Measurements from ENCODE around the gene COPS2. TPM values are rescaled to one million over a fixed set of nuclear protein-coding genes. Genes with fewer than 3 reads are reported as not detected.
"Not testable (repeated sequence)": the region's sequence is repeated elsewhere in the genome, so short reads cannot be mapped to it uniquely, and the experiment has no call there.

Gene COPS2
- total RNA-seq, 5 donors from 2014 or later (not counting 1 experiment from before 2014, with no cell fraction given): 41.3 to 104 (median 45.6) TPM

DNA sequence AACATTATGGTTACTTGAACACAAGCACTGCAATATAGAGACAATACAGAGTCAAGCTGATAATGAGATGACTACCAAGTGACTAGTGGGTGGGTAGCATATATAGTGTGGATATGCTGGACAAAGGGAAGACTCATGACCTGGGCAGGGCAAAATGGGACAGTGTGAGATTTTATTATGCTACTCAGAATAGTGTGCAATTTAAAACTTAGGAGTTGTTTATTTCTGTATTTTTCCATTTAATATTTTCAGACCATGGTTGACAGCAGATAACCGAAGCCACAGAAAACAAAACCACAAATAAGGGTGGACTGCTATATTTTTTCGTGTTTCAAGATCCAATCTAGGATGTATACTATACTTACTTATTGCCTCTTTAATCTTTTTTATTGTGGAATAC, 34.2 kb upstream of the COPS2 start:
- Mint-ChIP-seq H3K9me3 (peaks cover 0 to 9% (median 0%) of the 10 kb centered on the region in 3 donors), H3K4me3 (no peak overlapping the region), H3K36me3 (peaks cover 28% of the 10 kb centered on the region), H3K27ac (no peak overlapping the region), H3K27me3 (no peaks in the 10 kb centered on the region), H3K4me1 (peaks cover 37 to 52% (median 45%) of the 10 kb centered on the region in 3 donors)
- ChIA-PET POLR2A (no interaction called here), CTCF (no interaction called here)
- WGBS (ENCODE audit: insufficient coverage): no CpG with 5 or more reads among the region's 2 CpGs
- H3K4me3 ChIP-seq (ENCODE audit: control insufficient read depth in 1 of 2, extremely low read depth in 1 of 2, low read length in 1 of 2): no peak overlapping the region
- no peaks in the 10 kb centered on the region for H3K4me1 ChIP-seq (ENCODE audit: control insufficient read depth in 1 of 2, extremely low read depth in 1 of 2, insufficient read depth in 2 of 2, low read length in 2 of 2)
- ATAC-seq (replicated peaks in 1 of 4) (no peak), DNase-seq (no peak)
- H3K9me3 ChIP-seq: no peaks in the 10 kb centered on the region
- H3K27ac ChIP-seq (ENCODE audit: low read length): no peak overlapping the region
- no peaks in the 10 kb centered on the region for H3K27me3 ChIP-seq (replicated peaks in 1 of 2; ENCODE audit: control insufficient read depth in 2 of 2, extremely low read depth in 1 of 2, insufficient read depth in 2 of 2, low read length in 1 of 2)
- H3K36me3 ChIP-seq (ENCODE audit: control insufficient read depth in 2 of 2, extremely low read depth in 1 of 2, insufficient read depth in 1 of 2, low read length in 1 of 2): no peaks in the 10 kb centered on the region

DNA sequence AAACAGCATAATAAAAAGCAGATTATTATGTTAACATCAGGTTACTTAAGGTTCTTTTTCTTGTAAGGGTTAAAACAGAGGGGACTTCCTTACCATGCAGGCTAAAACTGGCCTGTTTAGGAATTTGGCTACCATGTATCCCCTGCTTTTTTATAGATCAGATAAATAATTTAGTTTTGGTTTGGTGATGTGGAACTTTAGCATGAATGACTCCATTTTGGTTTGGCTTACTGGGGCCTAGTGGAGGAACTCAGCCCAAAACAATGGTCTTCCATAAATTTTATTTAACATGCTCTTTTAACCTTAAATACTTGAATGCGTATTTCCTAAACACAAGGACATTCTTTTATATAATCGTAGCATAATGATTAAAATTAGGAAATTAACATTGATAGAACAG, 33.5 kb upstream of the COPS2 start:
- Mint-ChIP-seq H3K4me3 (no peak overlapping the region), H3K9me3 (peaks cover 0 to 9% (median 3%) of the 10 kb centered on the region in 3 donors), H3K27me3 (no peaks in the 10 kb centered on the region), H3K4me1 (peaks cover 42 to 59% (median 51%) of the 10 kb centered on the region in 3 donors), H3K36me3 (peaks cover 34% of the 10 kb centered on the region), H3K27ac (no peak overlapping the region)
- Histone ChIP-seq H3K27ac (ENCODE audit: low read length) (no peak overlapping the region), H3K9me3 (no peaks in the 10 kb centered on the region), H3K36me3 (ENCODE audit: control insufficient read depth in 2 of 2, extremely low read depth in 1 of 2, insufficient read depth in 1 of 2, low read length in 1 of 2) (no peaks in the 10 kb centered on the region), H3K27me3 (replicated peaks in 1 of 2; ENCODE audit: control insufficient read depth in 2 of 2, extremely low read depth in 1 of 2, insufficient read depth in 2 of 2, low read length in 1 of 2) (no peaks in the 10 kb centered on the region), H3K4me1 (ENCODE audit: control insufficient read depth in 1 of 2, extremely low read depth in 1 of 2, insufficient read depth in 2 of 2, low read length in 2 of 2) (no peaks in the 10 kb centered on the region), H3K4me3 (ENCODE audit: control insufficient read depth in 1 of 2, extremely low read depth in 1 of 2, low read length in 1 of 2) (no peak overlapping the region)
- ATAC-seq (replicated peaks in 1 of 4) (no peak), DNase-seq (no peak)
- no CpG with 5 or more reads among the region's 2 CpGs for WGBS (ENCODE audit: insufficient coverage)
- POLR2A ChIA-PET: no interaction called here
- CTCF ChIA-PET: no interaction called here

DNA sequence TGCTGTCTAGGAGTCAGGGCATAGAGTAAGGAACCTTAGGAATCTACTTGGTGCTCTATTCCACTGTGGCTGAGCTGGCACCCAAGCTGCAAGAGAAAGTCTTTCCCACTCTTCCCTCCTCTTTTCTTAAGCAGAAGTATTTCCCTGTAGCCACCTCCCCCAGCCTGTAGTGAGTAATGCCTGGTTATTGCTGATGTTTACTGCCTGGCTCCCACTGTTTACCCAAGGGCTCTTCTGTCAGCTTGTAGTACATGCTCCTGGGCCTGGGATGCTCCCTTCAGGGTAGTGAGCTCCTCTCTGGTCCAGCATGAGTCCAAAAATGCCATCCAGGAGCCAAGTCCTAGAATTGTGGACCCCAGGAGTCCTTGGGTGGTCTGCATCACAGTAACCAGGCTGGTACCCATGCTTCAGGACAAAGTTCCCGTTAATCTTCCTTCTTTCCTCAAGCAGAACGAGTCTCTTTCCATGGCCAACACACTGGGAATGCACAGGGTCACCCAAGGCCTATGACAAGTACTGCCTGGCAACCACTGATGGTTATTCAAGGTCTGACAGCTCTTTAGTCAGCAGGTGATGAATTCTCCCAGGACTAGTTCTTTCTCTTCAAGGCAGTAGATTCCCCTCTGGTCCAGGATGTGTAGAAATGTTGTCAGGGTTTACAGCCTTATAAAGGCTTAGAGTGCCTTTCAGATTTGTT, 32.3 kb upstream of the COPS2 start:
- ATAC-seq (replicated peaks in 1 of 4): no peak
- 82% methylated on average over 2 of the region's 2 CpGs for WGBS (ENCODE audit: insufficient coverage)
- CTCF ChIA-PET: no interaction called here
- no peaks in the 10 kb centered on the region for H3K4me1 ChIP-seq (ENCODE audit: control insufficient read depth in 1 of 2, extremely low read depth in 1 of 2, insufficient read depth in 2 of 2, low read length in 2 of 2)
- H3K4me3 ChIP-seq (ENCODE audit: control insufficient read depth in 1 of 2, extremely low read depth in 1 of 2, low read length in 1 of 2): no peak overlapping the region
- POLR2A ChIA-PET: no interaction called here
- H3K9me3 ChIP-seq: no peaks in the 10 kb centered on the region
- no peaks in the 10 kb centered on the region for H3K27me3 Mint-ChIP-seq
- no peaks in the 10 kb centered on the region for H3K36me3 ChIP-seq (ENCODE audit: control insufficient read depth in 2 of 2, extremely low read depth in 1 of 2, insufficient read depth in 1 of 2, low read length in 1 of 2)
- no peak overlapping the region for H3K27ac ChIP-seq (ENCODE audit: low read length)
- H3K27me3 ChIP-seq (replicated peaks in 1 of 2; ENCODE audit: control insufficient read depth in 2 of 2, extremely low read depth in 1 of 2, insufficient read depth in 2 of 2, low read length in 1 of 2): no peaks in the 10 kb centered on the region
- peaks cover 0 to 9% (median 3%) of the 10 kb centered on the region in 3 donors for H3K9me3 Mint-ChIP-seq
- H3K4me3 Mint-ChIP-seq: no peak overlapping the region
- no peak for DNase-seq
- no peak overlapping the region for H3K27ac Mint-ChIP-seq
- H3K4me1 Mint-ChIP-seq: peaks cover 46 to 67% (median 50%) of the 10 kb centered on the region in 3 donors
- peaks cover 37% of the 10 kb centered on the region for H3K36me3 Mint-ChIP-seq

DNA sequence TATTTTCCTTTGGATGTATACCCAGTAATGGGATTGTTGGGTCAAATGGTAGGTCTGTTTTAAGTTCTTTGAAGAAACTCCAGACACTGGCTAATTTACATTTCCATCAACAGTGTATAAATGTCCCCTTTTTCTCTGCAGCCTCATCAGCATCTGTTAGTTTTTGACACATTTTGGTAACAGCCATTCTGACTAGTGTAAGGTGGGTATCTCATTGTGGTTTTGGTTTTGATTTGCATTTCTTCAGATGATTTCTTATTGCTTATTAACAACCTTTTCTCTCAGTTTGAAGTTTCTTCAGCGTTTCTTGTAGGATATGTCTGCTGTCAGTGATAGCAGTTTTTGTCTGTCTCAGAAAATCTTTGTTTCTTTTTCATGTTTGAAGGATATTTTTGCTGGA, 30.1 kb upstream of the COPS2 start:
- CTCF ChIA-PET: no interaction called here
- POLR2A ChIA-PET: no interaction called here
- Histone ChIP-seq H3K4me3 (ENCODE audit: control insufficient read depth in 1 of 2, extremely low read depth in 1 of 2, low read length in 1 of 2) (no peak overlapping the region), H3K36me3 (ENCODE audit: control insufficient read depth in 2 of 2, extremely low read depth in 1 of 2, insufficient read depth in 1 of 2, low read length in 1 of 2) (no peaks in the 10 kb centered on the region), H3K9me3 (no peaks in the 10 kb centered on the region), H3K4me1 (ENCODE audit: control insufficient read depth in 1 of 2, extremely low read depth in 1 of 2, insufficient read depth in 2 of 2, low read length in 2 of 2) (no peaks in the 10 kb centered on the region), H3K27ac (ENCODE audit: low read length) (no peak overlapping the region), H3K27me3 (replicated peaks in 1 of 2; ENCODE audit: control insufficient read depth in 2 of 2, extremely low read depth in 1 of 2, insufficient read depth in 2 of 2, low read length in 1 of 2) (no peaks in the 10 kb centered on the region)
- Mint-ChIP-seq H3K4me3 (no peak overlapping the region), H3K36me3 (peaks cover 44% of the 10 kb centered on the region), H3K9me3 (peaks cover 0 to 13% (median 3%) of the 10 kb centered on the region in 3 donors), H3K4me1 (peaks cover 34 to 62% (median 39%) of the 10 kb centered on the region in 3 donors), H3K27me3 (no peaks in the 10 kb centered on the region), H3K27ac (no peak overlapping the region)
- DNase-seq (no peak), ATAC-seq (replicated peaks in 1 of 4) (no peak)
- WGBS (ENCODE audit: insufficient coverage): no CpG with 5 or more reads among the region's 1 CpG

DNA sequence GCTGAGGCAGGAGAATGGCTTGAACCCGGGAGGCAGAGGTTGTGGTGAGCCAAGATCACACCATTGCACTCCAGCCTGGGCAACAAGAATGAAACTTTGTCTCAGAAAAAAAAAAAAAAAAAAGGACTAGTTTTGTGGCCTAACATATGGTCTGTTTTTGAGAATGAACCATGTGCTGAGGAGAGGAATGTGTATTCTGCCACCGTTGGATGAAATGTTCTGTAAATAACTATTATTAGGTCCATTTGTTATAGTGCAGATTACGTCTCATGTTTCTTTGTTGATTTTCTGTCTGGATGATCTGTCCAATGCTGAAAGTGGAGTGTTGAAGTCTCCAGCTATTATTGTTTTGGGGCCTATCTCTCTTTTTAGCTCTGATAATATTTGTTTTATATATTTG, 28.3 kb upstream of the COPS2 start:
- H3K27ac Mint-ChIP-seq; CTCF ChIA-PET; POLR2A ChIA-PET; H3K9me3 ChIP-seq; DNase-seq; H3K27me3 ChIP-seq (replicated peaks in 1 of 2; ENCODE audit: control insufficient read depth in 2 of 2, extremely low read depth in 1 of 2, insufficient read depth in 2 of 2, low read length in 1 of 2); H3K4me3 ChIP-seq (ENCODE audit: control insufficient read depth in 1 of 2, extremely low read depth in 1 of 2, low read length in 1 of 2); ATAC-seq (replicated peaks in 1 of 4); H3K27ac ChIP-seq (ENCODE audit: low read length); H3K4me1 ChIP-seq (ENCODE audit: control insufficient read depth in 1 of 2, extremely low read depth in 1 of 2, insufficient read depth in 2 of 2, low read length in 2 of 2); H3K27me3 Mint-ChIP-seq; H3K4me3 Mint-ChIP-seq; H3K36me3 ChIP-seq (ENCODE audit: control insufficient read depth in 2 of 2, extremely low read depth in 1 of 2, insufficient read depth in 1 of 2, low read length in 1 of 2): not testable (repeated sequence)
- Mint-ChIP-seq H3K36me3 (peaks cover 40% of the 10 kb centered on the region), H3K9me3 (peaks cover 0 to 13% (median 3%) of the 10 kb centered on the region in 3 donors), H3K4me1 (peaks cover 31 to 65% (median 34%) of the 10 kb centered on the region in 3 donors)
- 100% methylated on average over 2 of the region's 3 CpGs for WGBS (ENCODE audit: insufficient coverage)

DNA sequence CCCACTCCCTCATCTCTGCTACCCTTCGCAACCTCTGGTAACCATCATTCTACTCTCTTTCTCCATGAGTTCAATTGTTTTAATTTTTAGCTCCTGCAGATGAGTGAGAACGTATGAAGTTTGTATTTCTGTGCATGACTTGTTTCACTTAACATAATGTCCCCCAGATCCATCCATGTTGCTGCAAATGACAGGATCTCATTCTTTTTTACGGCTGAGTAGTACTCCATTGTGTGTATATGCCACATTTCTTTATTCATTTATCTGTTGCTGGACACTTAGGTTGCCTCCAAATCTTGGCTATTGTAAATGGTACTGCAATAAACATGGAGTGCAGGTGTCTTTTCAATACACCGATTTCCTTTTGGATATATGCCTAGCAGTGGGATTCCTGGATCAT, 26.7 kb upstream of the COPS2 start:
- ATAC-seq (replicated peaks in 1 of 4) (no peak), DNase-seq (no peak)
- Histone ChIP-seq H3K27ac (ENCODE audit: low read length) (no peak overlapping the region), H3K9me3 (no peaks in the 10 kb centered on the region), H3K36me3 (ENCODE audit: control insufficient read depth in 2 of 2, extremely low read depth in 1 of 2, insufficient read depth in 1 of 2, low read length in 1 of 2) (no peaks in the 10 kb centered on the region), H3K4me1 (ENCODE audit: control insufficient read depth in 1 of 2, extremely low read depth in 1 of 2, insufficient read depth in 2 of 2, low read length in 2 of 2) (no peaks in the 10 kb centered on the region), H3K27me3 (replicated peaks in 1 of 2; ENCODE audit: control insufficient read depth in 2 of 2, extremely low read depth in 1 of 2, insufficient read depth in 2 of 2, low read length in 1 of 2) (no peaks in the 10 kb centered on the region), H3K4me3 (ENCODE audit: control insufficient read depth in 1 of 2, extremely low read depth in 1 of 2, low read length in 1 of 2) (no peak overlapping the region)
- Mint-ChIP-seq H3K4me1 (peaks cover 29 to 53% (median 32%) of the 10 kb centered on the region in 3 donors), H3K9me3 (peaks cover 0 to 13% (median 3%) of the 10 kb centered on the region in 3 donors), H3K36me3 (peaks cover 34% of the 10 kb centered on the region), H3K4me3 (no peak overlapping the region), H3K27ac (no peak overlapping the region), H3K27me3 (no peaks in the 10 kb centered on the region)
- POLR2A ChIA-PET: no interaction called here
- CTCF ChIA-PET: no interaction called here
- 100% methylated on average over 1 of the region's 4 CpGs for WGBS (ENCODE audit: insufficient coverage)

All from T-cell (primary cell).